ENCODE results near the gene TMEM45A. TPM values are rescaled to one million over a fixed set of nuclear protein-coding genes. Genes with fewer than 3 reads are reported as not detected.

Gene TMEM45A
- total RNA-seq, 1 experiment from 2014 or later, result 6.6 TPM

DNA sequence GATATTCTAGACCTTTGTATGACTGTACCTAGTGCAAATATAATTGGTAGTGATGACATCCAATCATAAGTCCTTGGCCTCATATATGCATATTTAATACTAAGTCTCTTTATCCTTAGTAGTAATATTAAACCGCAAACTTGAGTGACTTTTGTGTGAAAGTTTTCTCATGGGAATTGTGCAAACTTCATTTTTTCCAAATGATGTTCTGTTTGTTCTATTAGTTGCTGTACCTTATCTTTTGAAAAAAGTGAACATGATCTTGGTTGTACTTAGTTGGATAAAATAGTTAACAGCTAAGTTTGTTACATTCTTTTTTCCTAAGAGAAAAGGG lies 43.2 kb downstream of the TMEM45A start:
- peaks cover 5% of the 10 kb centered on the region; the same call in 1 of the 2 replicates for H3K9me3 Mint-ChIP-seq
- H3K27me3 Mint-ChIP-seq (ENCODE audit: low read depth), result no peaks in the 10 kb centered on the region
- no peak overlapping the region for H3K27ac Mint-ChIP-seq
- no peaks in the 10 kb centered on the region for H3K36me3 Mint-ChIP-seq
- no peak for ATAC-seq
- POLR2A ChIA-PET, result no interaction called here
- CTCF ChIA-PET, result no interaction called here
- 0 out of 2 replicates have a peak, but pooled peaks cover 3% of the 10 kb centered on the region for H3K4me1 Mint-ChIP-seq
- H3K4me3 Mint-ChIP-seq, result no peak overlapping the region
- TF ChIP-seq NFYB (CRISPR knock-in tag; conservative IDR thresholded peaks at IDR 0.05; ENCODE audit: low read depth) (no peak), ATF1 (CRISPR knock-in tag; IDR thresholded peaks at IDR 0.05) (no peak), ZNF138 (CRISPR knock-in tag; conservative IDR thresholded peaks at IDR 0.05) (no peak), ZNF317 (CRISPR knock-in tag; IDR thresholded peaks at IDR 0.05; ENCODE audit: borderline replicate concordance, low read depth) (no peak), MYBL2 (CRISPR knock-in tag; IDR thresholded peaks at IDR 0.05) (no peak), OVOL2 (CRISPR knock-in tag; IDR thresholded peaks at IDR 0.05; ENCODE audit: borderline replicate concordance) (no peak), SP1 (CRISPR knock-in tag; conservative IDR thresholded peaks at IDR 0.05) (no peak), JAZF1 (CRISPR knock-in tag; IDR thresholded peaks at IDR 0.05) (no peak), HMGA2 (CRISPR knock-in tag; IDR thresholded peaks at IDR 0.05) (no peak), FOXP1 (CRISPR knock-in tag; IDR thresholded peaks at IDR 0.05; ENCODE audit: borderline replicate concordance) (no peak)
- TF ChIP-seq, protein P1, sequence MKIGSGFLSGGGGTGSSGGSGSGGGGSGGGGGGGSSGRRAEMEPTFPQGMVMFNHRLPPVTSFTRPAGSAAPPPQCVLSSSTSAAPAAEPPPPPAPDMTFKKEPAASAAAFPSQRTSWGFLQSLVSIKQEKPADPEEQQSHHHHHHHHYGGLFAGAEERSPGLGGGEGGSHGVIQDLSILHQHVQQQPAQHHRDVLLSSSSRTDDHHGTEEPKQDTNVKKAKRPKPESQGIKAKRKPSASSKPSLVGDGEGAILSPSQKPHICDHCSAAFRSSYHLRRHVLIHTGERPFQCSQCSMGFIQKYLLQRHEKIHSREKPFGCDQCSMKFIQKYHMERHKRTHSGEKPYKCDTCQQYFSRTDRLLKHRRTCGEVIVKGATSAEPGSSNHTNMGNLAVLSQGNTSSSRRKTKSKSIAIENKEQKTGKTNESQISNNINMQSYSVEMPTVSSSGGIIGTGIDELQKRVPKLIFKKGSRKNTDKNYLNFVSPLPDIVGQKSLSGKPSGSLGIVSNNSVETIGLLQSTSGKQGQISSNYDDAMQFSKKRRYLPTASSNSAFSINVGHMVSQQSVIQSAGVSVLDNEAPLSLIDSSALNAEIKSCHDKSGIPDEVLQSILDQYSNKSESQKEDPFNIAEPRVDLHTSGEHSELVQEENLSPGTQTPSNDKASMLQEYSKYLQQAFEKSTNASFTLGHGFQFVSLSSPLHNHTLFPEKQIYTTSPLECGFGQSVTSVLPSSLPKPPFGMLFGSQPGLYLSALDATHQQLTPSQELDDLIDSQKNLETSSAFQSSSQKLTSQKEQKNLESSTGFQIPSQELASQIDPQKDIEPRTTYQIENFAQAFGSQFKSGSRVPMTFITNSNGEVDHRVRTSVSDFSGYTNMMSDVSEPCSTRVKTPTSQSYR (CRISPR knock-in tag; IDR thresholded peaks at IDR 0.05), result no peak
- TF ChIP-seq, protein P2, sequence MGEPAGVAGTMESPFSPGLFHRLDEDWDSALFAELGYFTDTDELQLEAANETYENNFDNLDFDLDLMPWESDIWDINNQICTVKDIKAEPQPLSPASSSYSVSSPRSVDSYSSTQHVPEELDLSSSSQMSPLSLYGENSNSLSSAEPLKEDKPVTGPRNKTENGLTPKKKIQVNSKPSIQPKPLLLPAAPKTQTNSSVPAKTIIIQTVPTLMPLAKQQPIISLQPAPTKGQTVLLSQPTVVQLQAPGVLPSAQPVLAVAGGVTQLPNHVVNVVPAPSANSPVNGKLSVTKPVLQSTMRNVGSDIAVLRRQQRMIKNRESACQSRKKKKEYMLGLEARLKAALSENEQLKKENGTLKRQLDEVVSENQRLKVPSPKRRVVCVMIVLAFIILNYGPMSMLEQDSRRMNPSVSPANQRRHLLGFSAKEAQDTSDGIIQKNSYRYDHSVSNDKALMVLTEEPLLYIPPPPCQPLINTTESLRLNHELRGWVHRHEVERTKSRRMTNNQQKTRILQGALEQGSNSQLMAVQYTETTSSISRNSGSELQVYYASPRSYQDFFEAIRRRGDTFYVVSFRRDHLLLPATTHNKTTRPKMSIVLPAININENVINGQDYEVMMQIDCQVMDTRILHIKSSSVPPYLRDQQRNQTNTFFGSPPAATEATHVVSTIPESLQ (CRISPR knock-in tag; IDR thresholded peaks at IDR 0.05), result no peak
- DNase-seq (ENCODE audit: low spot score), result no peak

DNA sequence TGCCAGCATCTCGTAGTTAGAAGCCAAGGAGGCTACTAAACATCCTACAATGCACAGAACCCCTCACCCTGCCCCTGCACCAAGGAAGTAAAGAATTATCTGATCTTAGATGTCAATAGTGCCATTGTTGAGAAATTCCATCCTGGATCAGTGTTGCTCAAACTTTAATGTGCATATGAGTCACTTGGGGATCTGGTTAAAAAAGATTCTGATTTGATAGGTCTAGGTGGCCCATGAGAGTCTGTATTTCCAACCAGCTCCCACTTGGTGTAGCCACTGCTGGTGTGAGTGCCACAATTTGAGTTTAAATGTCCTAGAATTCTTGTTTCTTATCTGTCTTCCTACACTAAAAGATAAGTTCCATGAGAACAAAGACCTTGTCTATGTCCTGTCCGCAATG lies 43.7 kb downstream of the TMEM45A start:
- peaks cover 9% of the 10 kb centered on the region for H3K9me3 Mint-ChIP-seq
- ATAC-seq (no peak), DNase-seq (ENCODE audit: low spot score) (no peak)
- no peak overlapping the region for H3K27ac Mint-ChIP-seq
- H3K27me3 Mint-ChIP-seq (ENCODE audit: low read depth), result no peaks in the 10 kb centered on the region
- H3K4me3 Mint-ChIP-seq, result no peak overlapping the region
- no peaks in the 10 kb centered on the region for H3K36me3 Mint-ChIP-seq
- 0 out of 2 replicates have a peak, but pooled peaks cover 3% of the 10 kb centered on the region for H3K4me1 Mint-ChIP-seq
- CTCF ChIA-PET, result no interaction called here
- POLR2A ChIA-PET, result no interaction called here
- TF ChIP-seq, protein P3, sequence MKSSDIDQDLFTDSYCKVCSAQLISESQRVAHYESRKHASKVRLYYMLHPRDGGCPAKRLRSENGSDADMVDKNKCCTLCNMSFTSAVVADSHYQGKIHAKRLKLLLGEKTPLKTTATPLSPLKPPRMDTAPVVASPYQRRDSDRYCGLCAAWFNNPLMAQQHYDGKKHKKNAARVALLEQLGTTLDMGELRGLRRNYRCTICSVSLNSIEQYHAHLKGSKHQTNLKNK (CRISPR knock-in tag; IDR thresholded peaks at IDR 0.05), result no peak
- TF ChIP-seq ZNF416 (CRISPR knock-in tag; IDR thresholded peaks at IDR 0.05) (no peak), ZNF423 (CRISPR knock-in tag; IDR thresholded peaks at IDR 0.05) (no peak), TP53 (CRISPR knock-in tag; IDR thresholded peaks at IDR 0.05) (no peak)
- TF ChIP-seq, protein P4, sequence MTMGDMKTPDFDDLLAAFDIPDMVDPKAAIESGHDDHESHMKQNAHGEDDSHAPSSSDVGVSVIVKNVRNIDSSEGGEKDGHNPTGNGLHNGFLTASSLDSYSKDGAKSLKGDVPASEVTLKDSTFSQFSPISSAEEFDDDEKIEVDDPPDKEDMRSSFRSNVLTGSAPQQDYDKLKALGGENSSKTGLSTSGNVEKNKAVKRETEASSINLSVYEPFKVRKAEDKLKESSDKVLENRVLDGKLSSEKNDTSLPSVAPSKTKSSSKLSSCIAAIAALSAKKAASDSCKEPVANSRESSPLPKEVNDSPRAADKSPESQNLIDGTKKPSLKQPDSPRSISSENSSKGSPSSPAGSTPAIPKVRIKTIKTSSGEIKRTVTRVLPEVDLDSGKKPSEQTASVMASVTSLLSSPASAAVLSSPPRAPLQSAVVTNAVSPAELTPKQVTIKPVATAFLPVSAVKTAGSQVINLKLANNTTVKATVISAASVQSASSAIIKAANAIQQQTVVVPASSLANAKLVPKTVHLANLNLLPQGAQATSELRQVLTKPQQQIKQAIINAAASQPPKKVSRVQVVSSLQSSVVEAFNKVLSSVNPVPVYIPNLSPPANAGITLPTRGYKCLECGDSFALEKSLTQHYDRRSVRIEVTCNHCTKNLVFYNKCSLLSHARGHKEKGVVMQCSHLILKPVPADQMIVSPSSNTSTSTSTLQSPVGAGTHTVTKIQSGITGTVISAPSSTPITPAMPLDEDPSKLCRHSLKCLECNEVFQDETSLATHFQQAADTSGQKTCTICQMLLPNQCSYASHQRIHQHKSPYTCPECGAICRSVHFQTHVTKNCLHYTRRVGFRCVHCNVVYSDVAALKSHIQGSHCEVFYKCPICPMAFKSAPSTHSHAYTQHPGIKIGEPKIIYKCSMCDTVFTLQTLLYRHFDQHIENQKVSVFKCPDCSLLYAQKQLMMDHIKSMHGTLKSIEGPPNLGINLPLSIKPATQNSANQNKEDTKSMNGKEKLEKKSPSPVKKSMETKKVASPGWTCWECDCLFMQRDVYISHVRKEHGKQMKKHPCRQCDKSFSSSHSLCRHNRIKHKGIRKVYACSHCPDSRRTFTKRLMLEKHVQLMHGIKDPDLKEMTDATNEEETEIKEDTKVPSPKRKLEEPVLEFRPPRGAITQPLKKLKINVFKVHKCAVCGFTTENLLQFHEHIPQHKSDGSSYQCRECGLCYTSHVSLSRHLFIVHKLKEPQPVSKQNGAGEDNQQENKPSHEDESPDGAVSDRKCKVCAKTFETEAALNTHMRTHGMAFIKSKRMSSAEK (CRISPR knock-in tag; IDR thresholded peaks at IDR 0.05; ENCODE audit: borderline replicate concordance), result no peak
- TF ChIP-seq, protein P5, sequence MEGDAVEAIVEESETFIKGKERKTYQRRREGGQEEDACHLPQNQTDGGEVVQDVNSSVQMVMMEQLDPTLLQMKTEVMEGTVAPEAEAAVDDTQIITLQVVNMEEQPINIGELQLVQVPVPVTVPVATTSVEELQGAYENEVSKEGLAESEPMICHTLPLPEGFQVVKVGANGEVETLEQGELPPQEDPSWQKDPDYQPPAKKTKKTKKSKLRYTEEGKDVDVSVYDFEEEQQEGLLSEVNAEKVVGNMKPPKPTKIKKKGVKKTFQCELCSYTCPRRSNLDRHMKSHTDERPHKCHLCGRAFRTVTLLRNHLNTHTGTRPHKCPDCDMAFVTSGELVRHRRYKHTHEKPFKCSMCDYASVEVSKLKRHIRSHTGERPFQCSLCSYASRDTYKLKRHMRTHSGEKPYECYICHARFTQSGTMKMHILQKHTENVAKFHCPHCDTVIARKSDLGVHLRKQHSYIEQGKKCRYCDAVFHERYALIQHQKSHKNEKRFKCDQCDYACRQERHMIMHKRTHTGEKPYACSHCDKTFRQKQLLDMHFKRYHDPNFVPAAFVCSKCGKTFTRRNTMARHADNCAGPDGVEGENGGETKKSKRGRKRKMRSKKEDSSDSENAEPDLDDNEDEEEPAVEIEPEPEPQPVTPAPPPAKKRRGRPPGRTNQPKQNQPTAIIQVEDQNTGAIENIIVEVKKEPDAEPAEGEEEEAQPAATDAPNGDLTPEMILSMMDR (IDR thresholded peaks at IDR 0.05), result no peak
- TF ChIP-seq, protein P6, sequence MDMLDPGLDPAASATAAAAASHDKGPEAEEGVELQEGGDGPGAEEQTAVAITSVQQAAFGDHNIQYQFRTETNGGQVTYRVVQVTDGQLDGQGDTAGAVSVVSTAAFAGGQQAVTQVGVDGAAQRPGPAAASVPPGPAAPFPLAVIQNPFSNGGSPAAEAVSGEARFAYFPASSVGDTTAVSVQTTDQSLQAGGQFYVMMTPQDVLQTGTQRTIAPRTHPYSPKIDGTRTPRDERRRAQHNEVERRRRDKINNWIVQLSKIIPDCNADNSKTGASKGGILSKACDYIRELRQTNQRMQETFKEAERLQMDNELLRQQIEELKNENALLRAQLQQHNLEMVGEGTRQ (CRISPR knock-in tag; IDR thresholded peaks at IDR 0.05), result no peak
- TF ChIP-seq, protein P7, sequence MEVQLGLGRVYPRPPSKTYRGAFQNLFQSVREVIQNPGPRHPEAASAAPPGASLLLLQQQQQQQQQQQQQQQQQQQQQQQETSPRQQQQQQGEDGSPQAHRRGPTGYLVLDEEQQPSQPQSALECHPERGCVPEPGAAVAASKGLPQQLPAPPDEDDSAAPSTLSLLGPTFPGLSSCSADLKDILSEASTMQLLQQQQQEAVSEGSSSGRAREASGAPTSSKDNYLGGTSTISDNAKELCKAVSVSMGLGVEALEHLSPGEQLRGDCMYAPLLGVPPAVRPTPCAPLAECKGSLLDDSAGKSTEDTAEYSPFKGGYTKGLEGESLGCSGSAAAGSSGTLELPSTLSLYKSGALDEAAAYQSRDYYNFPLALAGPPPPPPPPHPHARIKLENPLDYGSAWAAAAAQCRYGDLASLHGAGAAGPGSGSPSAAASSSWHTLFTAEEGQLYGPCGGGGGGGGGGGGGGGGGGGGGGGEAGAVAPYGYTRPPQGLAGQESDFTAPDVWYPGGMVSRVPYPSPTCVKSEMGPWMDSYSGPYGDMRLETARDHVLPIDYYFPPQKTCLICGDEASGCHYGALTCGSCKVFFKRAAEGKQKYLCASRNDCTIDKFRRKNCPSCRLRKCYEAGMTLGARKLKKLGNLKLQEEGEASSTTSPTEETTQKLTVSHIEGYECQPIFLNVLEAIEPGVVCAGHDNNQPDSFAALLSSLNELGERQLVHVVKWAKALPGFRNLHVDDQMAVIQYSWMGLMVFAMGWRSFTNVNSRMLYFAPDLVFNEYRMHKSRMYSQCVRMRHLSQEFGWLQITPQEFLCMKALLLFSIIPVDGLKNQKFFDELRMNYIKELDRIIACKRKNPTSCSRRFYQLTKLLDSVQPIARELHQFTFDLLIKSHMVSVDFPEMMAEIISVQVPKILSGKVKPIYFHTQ (CRISPR knock-in tag; IDR thresholded peaks at IDR 0.05), result no peak
